Mesenteric fat pad (tissue), 1 donor: ENCODE data around the gene KAT6B. TPM values are rescaled to one million over a fixed set of nuclear protein-coding genes. Genes with fewer than 3 reads are reported as not detected.
"Not testable (repeated sequence)": the region's sequence is repeated elsewhere in the genome, so short reads cannot be mapped to it uniquely, and the experiment has no call there.

Experiments used
- DNase-seq: peaks from one replicate; pipeline ENCODE4 v3.0.0-alpha.2; 2020; ENCODE audit warnings: low spot score
- total RNA-seq: library from RNA; stranded (reverse); fragmentation: NEBNext Ultra II Directional; extraction: Animal tissue kit (Norgen Biotek cat#: 25700); gene quantifications from one replicate; pipeline ENCODE4 v1.2.1, GENCODE V29; 2021
- donor health status: DM: yes; HTN: yes; CAD: no.

Gene KAT6B
- total RNA-seq, 1 donor from 2014 or later, result 28.8 TPM

- DNase-seq, result no peak
Measured at GRCh38 chr10:74888962-74889661, 62.7 kb downstream of the KAT6B start.

- DNase-seq, result no peak
Measured at GRCh38 chr10:74889662-74889998, 63.2 kb downstream of the KAT6B start.

GRCh38 chr10:74890460-74890859 lies 64.1 kb downstream of the KAT6B start:
- DNase-seq, result no peak

GRCh38 chr10:74891053-74891452 lies 64.7 kb downstream of the KAT6B start:
- DNase-seq, result no peak

- DNase-seq, result no peak
Measured at GRCh38 chr10:74892839-74893238, 66.4 kb downstream of the KAT6B start.

- DNase-seq, result not testable (repeated sequence)
Measured at GRCh38 chr10:74893329-74893728, 66.9 kb downstream of the KAT6B start.

- no peak for DNase-seq
Measured at GRCh38 chr10:74896788-74897527, 70.6 kb downstream of the KAT6B start.

- no peak for DNase-seq
Measured at GRCh38 chr10:74898201-74898976, 72.0 kb downstream of the KAT6B start.

- DNase-seq, result no peak
Measured at GRCh38 chr10:74900297-74900696, 73.9 kb downstream of the KAT6B start.

GRCh38 chr10:74901301-74901700 lies 74.9 kb downstream of the KAT6B start:
- no peak for DNase-seq

- no peak for DNase-seq
Measured at GRCh38 chr10:74901867-74902450, 75.6 kb downstream of the KAT6B start.

GRCh38 chr10:74903491-74903890 lies 77.1 kb downstream of the KAT6B start:
- DNase-seq, result no peak

- DNase-seq, result no peak
Measured at GRCh38 chr10:74906611-74907198, 80.3 kb downstream of the KAT6B start.

- no peak for DNase-seq
Measured at GRCh38 chr10:74909670-74910069, 83.3 kb downstream of the KAT6B start.

- no peak for DNase-seq
Measured at GRCh38 chr10:74910241-74910975, 84.0 kb downstream of the KAT6B start.

- no peak for DNase-seq
Measured at GRCh38 chr10:74910976-74911350, 84.6 kb downstream of the KAT6B start.

- no peak for DNase-seq
Measured at GRCh38 chr10:74912182-74912581, 85.8 kb downstream of the KAT6B start.

- DNase-seq, result no peak
Measured at GRCh38 chr10:74912682-74913081, 86.3 kb downstream of the KAT6B start.

GRCh38 chr10:74913377-74913979 lies 87.1 kb downstream of the KAT6B start:
- no peak for DNase-seq

GRCh38 chr10:74916283-74916682 lies 89.9 kb downstream of the KAT6B start:
- DNase-seq, result no peak
